Keratinocyte (primary cell): Measurements from ENCODE around the gene ARMC9. TPM values are rescaled to one million over a fixed set of nuclear protein-coding genes. Genes with fewer than 3 reads are reported as not detected.

Experiments
- DNase-seq: peaks from one replicate; pipeline ENCODE4 v3.0.0-alpha.2; 2011; ENCODE audit warnings: low read depth, missing footprints, low spot score
- FAIRE-seq: peaks from 2 replicates; lab custom pipeline; 2011; peaks lifted over from hg19 to GRCh38; lab: Jason Lieb, UNC
- H2AFZ ChIP-seq: 2 replicates; pipeline ENCODE4 v1.6.0; 2012; ENCODE audit warnings: low read length, control low read depth, inconsistent platforms; ENCODE audit not compliant: control insufficient read depth
- H3K27ac ChIP-seq: 2 replicates; pipeline ENCODE4 v1.5.1; 2011; ENCODE audit warnings: low read length; ENCODE audit not compliant: control insufficient read depth, insufficient read depth
- H3K27me3 ChIP-seq: 3 replicates; pipeline ENCODE4 v1.6.0; 2011; ENCODE audit warnings: low read length; ENCODE audit not compliant: control insufficient read depth, insufficient read depth; ENCODE audit errors: extremely low read depth
- H3K36me3 ChIP-seq, 2 experiments: 2 replicates in 1 of 2; 3 replicates in 1 of 2; pipeline ENCODE4 v1.5.1; 2011; ENCODE audit warnings: low read length in 2 of 2, mild to moderate bottlenecking in 1 of 2; ENCODE audit not compliant: control insufficient read depth in 2 of 2, insufficient read depth in 2 of 2; ENCODE audit errors: extremely low read depth in 1 of 2
- H3K4me1 ChIP-seq: 3 replicates; pipeline ENCODE4 v1.5.1; 2011; ENCODE audit warnings: low read length; ENCODE audit not compliant: control insufficient read depth, insufficient read depth; ENCODE audit errors: extremely low read depth
- H3K4me2 ChIP-seq: 3 replicates; pipeline ENCODE4 v1.6.0; 2011; ENCODE audit warnings: low read depth, low read length; ENCODE audit not compliant: control insufficient read depth, insufficient read depth; ENCODE audit errors: extremely low read depth
- H3K4me3 ChIP-seq, 3 experiments: fragments of 200-600 bp in 1 of 3; sonication (generic) in 1 of 3; 2 replicates in 2 of 3; 3 replicates in 1 of 3; pipeline ENCODE4 v1.5.1; 2011 to 2016; ENCODE audit warnings: low read length in 3 of 3, mild to moderate bottlenecking in 3 of 3, control low read depth in 2 of 3, inconsistent platforms in 1 of 3, low read depth in 1 of 3, mixed read lengths in 1 of 3, mixed run types in 1 of 3, moderate library complexity in 1 of 3; ENCODE audit not compliant: control insufficient read depth in 2 of 3, insufficient read depth in 2 of 3; ENCODE audit errors: extremely low read depth in 1 of 3
- H3K79me2 ChIP-seq: 2 replicates; pipeline ENCODE4 v1.6.0; 2012; ENCODE audit warnings: low read length; ENCODE audit not compliant: control insufficient read depth, insufficient read depth
- H3K9ac ChIP-seq: 3 replicates; pipeline ENCODE4 v1.6.0; 2011; ENCODE audit warnings: low read length; ENCODE audit not compliant: control insufficient read depth, insufficient read depth; ENCODE audit errors: extremely low read depth
- H3K9me1 ChIP-seq: 3 replicates; pipeline ENCODE4 v1.6.0; 2011; ENCODE audit warnings: low read length; ENCODE audit not compliant: control insufficient read depth, insufficient read depth; ENCODE audit errors: extremely low read depth
- H3K9me3 ChIP-seq: 2 replicates; pipeline ENCODE4 v1.5.1; 2012; ENCODE audit warnings: low read depth, low read length; ENCODE audit not compliant: control insufficient read depth
- H4K20me1 ChIP-seq: 3 replicates; pipeline ENCODE4 v1.6.0; 2011; ENCODE audit warnings: low read length; ENCODE audit not compliant: control insufficient read depth, insufficient read depth; ENCODE audit errors: extremely low read depth
- CTCF ChIP-seq, 3 experiments: IDR thresholded peaks in 1 of 3; conservative IDR thresholded peaks in 1 of 3; optimal IDR thresholded peaks in 1 of 3; 2 replicates in 2 of 3; 3 replicates in 1 of 3; pipeline versions ENCODE3 to v1.5.1; 2011; ENCODE audit warnings: low read length in 3 of 3, mild to moderate bottlenecking in 3 of 3, moderate library complexity in 2 of 3, control low read depth in 1 of 3, inconsistent platforms in 1 of 3; ENCODE audit not compliant: insufficient read depth in 2 of 3; ENCODE audit errors: extremely low read depth in 1 of 3
- EZH2 ChIP-seq: IDR thresholded peaks from one replicate; pipeline ENCODE4 v1.6.1; 2012; ENCODE audit warnings: inconsistent platforms, mild to moderate bottlenecking, low read length, moderate library complexity
- dilution Hi-C: fragments of 300-500 bp; cut with MboI; formaldehyde crosslinking; loops from one replicate; pipeline ENCODE4 v1.7.0; 2020; ENCODE audit warnings: low sequenced_read_pairs; ENCODE audit not compliant: extremely low pct_ligation_motif_present
- polyA plus RNA-seq, 5 experiments: library from polyadenylated mRNA; depleted of rRNA in 3 of 5; stranded (reverse) in 3 of 5; stranded (forward) in 1 of 5; unstranded in 1 of 5; fragments of >200 nt; gene quantifications; 1 replicate in 1 of 5; 2 replicates in 3 of 5; 3 replicates in 1 of 5; pipeline versions ENCODE4 v1.2.1 to v1.2.3, GENCODE V29; 2011 to 2012; ENCODE audit warnings: missing spikeins in 2 of 5, low read depth in 1 of 5, low replicate concordance in 1 of 5

Gene ARMC9
- polyA plus RNA-seq, 1 donor (not counting 4 experiments of a cell fraction or from before 2014, with no cell fraction given) = 16.2 TPM

- Histone ChIP-seq H3K27me3 (no peaks in the 10 kb centered on the region), H3K9ac (no peak overlapping the region), H3K36me3 (peaks cover 0 to 1% of the 10 kb centered on the region in 2 experiments), H3K9me1 (no peaks in the 10 kb centered on the region), H4K20me1 (no peaks in the 10 kb centered on the region), H3K27ac (no peak overlapping the region), H3K4me1 (no peaks in the 10 kb centered on the region), H3K4me3 (no peak overlapping the region), H3K4me2 (no peak overlapping the region), H3K9me3 (no peaks in the 10 kb centered on the region), H3K79me2 (no peaks in the 10 kb centered on the region), H2AFZ (no peak overlapping the region)
- dilution Hi-C loops = no loop called here
- TF ChIP-seq CTCF (optimal IDR thresholded peaks at IDR 0.05 in 1 of 3, IDR thresholded peaks at IDR 0.05 in 1 of 3, conservative IDR thresholded peaks at IDR 0.05 in 1 of 3; ENCODE audit: extremely low read depth in 1 of 3, insufficient read depth in 2 of 3, low read length in 3 of 3) = no peak
- TF ChIP-seq EZH2 = no peak
- DNase-seq (no peak), FAIRE-seq (no peak)
Observed at GRCh38 chr2:231246171-231246842, 47.9 kb downstream of the ARMC9 start.

GRCh38 chr2:231250146-231250545 is 51.7 kb downstream of the ARMC9 start:
- no peak overlapping the region for H3K4me2 ChIP-seq
- no peaks in the 10 kb centered on the region for H3K27me3 ChIP-seq
- H3K9me1 ChIP-seq = no peaks in the 10 kb centered on the region
- FAIRE-seq (no peak), DNase-seq (no peak)
- no peaks in the 10 kb centered on the region for H4K20me1 ChIP-seq
- H3K4me1 ChIP-seq = no peaks in the 10 kb centered on the region
- no peaks in the 10 kb centered on the region for H3K36me3 ChIP-seq
- H3K9me3 ChIP-seq = no peaks in the 10 kb centered on the region
- no peak overlapping the region for H3K9ac ChIP-seq
- H3K4me3 ChIP-seq = no peak overlapping the region
- TF ChIP-seq CTCF (optimal IDR thresholded peaks at IDR 0.05 in 1 of 3, IDR thresholded peaks at IDR 0.05 in 1 of 3, conservative IDR thresholded peaks at IDR 0.05 in 1 of 3; ENCODE audit: extremely low read depth in 1 of 3, insufficient read depth in 2 of 3, low read length in 3 of 3) (no peak), EZH2 (no peak)
- dilution Hi-C loops = no loop called here
- no peak overlapping the region for H2AFZ ChIP-seq
- H3K27ac ChIP-seq = no peak overlapping the region
- H3K79me2 ChIP-seq = no peaks in the 10 kb centered on the region
